HuH-7 (cell line): ENCODE measurements around the gene KRTAP10-2.
"Not testable (repeated sequence)": the region's sequence is repeated elsewhere in the genome, so short reads cannot be mapped to it uniquely, and the experiment has no call there.

Source experiments
- DNase-seq: peaks from one replicate; pipeline ENCODE4 v3.0.0; 2011; ENCODE audit warnings: low spot score

The KRTAP10-2 gene

DNA sequence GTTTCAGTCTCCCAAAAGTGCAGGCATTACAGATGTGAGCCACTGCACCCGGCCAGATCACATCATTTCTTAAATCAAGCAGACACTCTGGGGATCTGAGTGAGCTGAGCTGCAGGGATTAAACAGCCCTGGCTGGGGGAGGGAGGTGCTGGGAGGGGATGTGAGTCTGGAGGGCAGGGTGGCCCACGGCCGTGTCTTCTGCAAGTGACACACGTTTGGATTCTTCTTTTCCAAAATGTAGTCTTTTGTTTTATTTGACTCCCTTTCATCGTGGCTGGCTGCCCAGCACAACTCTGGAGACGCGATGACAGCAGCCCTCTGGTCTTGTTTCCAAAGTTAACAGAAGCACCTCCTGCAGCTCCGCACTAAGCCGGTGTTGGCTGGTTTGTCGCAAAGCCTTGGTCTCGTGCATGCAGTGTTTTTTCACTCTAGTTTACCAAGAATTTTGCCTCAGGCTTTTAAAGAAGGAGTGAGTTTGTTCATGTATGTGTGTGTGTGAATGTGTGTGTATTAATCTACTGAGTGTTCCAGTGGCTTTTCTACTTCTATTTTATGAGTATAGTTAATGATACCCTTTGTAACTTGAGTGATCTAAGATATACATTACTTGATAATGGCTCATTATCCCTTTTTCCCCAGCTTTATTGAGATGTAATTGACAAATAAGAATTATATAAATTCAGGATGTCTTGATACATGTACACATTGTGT, 31.9 kb upstream of the KRTAP10-2 start:
- DNase-seq, result no peak

DNA sequence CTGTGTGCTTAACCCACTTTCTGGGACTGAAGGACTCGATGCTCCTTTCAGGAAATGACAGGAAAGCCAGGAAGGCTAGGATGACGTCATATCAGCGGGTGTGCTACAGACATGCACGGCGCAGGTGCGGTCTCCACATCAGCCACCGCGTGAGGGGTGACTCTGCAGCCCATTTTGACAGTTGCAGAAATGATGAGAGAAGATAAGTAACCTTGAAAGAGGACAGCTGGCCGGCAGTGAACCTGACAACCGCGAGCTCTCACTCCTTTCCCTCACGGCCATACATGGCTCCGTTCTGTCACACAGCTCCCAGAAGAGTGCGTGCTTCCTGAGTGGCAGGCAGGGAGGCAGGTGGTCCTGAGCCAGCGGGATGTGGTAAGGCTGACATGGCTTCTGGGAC, 30.8 kb upstream of the KRTAP10-2 start:
- DNase-seq, result no peak

DNA sequence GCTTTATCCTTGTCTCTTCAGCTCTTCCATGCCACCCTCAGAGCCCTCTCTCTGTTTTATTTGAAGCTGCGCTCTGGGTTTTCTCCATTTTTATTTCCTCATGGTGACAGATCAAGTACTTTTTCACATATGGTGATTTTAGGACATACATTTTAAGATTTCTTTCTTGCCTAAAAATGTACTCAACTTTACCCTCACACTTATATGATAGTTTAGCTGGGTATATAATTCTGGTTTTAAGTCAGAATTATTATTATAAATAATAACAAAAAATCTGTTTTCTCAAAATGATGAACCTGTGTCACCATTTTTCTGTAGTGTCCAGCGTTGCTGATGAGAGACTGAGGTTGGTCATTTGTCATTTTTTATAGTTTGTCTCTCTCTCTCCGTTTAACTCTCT, 29.9 kb upstream of the KRTAP10-2 start:
- DNase-seq, result no peak

DNA sequence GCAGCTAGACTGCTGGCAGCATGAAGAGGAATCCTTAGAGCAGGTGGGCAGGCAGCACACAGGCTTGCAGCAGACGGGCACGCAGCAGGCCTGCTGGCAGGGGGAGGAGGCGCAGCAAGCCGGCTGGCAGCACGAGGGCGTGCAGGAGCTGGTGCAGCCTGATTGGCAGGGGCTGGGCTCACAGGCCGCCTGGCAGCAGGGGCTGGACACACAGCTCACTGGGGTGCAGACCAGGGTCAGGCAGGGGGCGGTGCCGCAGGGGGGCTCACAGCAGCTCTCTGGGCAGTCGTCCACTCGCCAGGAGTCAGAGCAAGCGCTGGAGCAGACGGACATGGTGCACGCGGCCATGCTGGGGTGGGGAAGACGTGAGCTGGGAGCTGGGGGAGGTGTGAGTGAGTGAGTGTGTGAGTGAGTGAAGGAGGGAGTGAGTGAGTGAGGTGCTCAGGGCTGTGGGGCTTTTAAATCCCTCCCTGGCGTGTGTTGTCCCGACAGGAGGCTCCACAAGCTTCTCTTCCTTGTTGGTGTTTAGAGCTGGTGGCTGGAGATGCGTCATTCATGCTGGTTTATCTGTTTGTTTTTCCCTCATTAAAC, 29.0 kb upstream of the KRTAP10-2 start, which contains the start of gene KRTAP10-5:
Gene KRTAP10-5 (minus strand): TSS at position 374 of the 591 bp plus-strand sequence. CDS start 26 bp downstream, at position 348.
- DNase-seq, result not testable (repeated sequence)

DNA sequence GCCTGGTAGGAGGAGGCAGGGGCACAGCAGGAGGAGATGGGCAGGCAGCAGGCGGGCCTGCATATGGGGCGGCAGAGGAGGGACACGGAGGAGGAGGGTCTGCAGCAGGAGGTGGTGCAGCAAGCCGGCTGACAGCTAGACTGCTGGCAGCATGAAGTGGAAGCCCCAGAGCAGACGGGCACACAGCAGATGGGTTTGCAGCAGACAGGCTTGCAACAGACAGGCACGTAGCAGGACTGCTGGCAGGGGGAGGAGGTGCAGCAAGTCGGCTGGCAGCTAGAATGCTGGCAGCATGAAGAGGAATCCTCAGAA, 28.5 kb upstream of the KRTAP10-2 start:
- DNase-seq, result no peak

DNA sequence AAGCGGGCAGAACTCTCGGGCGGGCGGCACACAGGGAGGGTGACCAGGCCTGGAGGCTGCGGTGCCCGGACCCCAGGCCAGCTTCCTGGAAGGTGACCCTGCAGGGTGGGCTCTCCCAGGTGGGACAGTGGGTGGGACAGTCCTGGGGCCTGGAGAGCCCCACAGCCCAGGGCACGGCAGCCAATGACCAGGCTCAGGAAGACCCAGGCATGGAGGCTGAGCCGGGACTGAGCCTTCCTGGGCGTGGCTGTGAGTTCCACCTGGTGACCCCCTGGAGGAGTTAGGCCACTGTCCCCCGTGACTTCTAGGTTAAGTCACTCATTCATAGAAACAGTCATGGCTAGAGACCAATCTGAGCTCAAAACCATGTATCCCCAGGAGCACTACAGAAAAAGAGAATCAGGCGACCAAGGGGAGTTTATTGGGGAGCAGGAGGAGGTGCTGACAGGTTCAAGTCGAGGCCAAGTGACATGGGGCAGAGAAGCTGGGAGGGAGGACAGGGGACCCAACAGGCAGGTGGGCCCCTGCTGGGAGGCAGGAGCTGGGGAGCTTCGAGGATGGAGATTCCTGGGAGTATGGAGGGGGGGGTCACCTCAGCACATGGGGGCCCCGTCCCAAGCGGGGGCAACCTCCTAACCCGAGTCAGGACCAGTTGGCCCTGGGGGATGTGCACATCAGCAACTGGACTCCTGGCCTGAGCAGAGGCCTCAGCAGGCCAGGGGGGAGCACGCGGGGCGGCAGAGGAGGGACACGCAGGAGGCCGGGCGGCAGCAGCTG, 27.9 kb upstream of the KRTAP10-2 start:
- no peak for DNase-seq

DNA sequence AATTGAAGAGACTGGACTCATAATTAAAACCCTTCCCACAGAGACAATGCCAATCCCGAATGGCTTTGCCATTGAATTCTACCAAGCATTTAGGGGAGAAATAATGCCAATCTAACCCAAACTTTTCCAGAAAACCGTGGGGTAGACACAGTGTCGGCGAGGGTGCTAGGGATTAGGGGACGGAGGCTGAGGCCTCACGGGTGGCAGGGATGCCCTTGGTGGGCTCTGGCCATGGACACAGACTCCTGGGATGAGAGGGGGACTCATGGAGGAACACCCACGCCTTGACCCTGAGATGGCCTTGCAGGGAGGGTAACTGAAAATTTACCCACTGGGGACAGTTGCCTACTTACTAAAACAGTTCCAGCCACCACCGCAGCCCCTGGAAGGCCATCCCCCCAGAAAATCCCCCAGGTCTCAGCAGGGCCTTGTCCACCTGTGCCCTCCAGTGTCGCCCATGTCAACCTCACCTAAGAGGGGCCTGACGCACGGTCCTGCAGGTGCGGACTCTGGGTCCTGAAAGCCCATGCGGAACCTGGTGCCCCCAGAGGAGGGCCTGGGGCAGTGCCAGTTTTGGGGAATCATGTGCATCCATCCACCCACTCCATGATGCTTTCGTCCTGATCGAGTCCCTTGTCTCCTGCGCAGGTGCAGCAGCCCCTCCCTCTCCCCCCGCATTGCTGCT, 27.2 kb upstream of the KRTAP10-2 start:
- no peak for DNase-seq

DNA sequence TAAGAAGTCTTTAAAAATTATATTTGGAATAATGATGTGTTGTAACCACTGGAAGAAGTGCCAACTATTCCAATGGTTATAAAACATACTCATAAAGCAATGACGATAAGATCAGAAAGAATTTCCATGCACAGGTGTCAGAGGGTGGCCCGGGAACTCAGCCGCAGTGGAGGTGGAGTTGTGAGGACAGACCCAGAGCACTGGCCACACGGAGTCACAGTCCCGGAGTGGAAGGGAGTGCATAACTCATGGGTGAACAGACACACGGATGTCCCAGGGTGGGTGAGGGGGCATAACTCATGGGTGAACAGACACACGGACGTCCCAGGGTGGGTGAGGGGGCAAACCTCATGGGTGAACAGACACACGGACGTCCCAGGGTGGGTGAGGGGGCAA, 24.7 kb upstream of the KRTAP10-2 start:
- DNase-seq, result no peak

DNA sequence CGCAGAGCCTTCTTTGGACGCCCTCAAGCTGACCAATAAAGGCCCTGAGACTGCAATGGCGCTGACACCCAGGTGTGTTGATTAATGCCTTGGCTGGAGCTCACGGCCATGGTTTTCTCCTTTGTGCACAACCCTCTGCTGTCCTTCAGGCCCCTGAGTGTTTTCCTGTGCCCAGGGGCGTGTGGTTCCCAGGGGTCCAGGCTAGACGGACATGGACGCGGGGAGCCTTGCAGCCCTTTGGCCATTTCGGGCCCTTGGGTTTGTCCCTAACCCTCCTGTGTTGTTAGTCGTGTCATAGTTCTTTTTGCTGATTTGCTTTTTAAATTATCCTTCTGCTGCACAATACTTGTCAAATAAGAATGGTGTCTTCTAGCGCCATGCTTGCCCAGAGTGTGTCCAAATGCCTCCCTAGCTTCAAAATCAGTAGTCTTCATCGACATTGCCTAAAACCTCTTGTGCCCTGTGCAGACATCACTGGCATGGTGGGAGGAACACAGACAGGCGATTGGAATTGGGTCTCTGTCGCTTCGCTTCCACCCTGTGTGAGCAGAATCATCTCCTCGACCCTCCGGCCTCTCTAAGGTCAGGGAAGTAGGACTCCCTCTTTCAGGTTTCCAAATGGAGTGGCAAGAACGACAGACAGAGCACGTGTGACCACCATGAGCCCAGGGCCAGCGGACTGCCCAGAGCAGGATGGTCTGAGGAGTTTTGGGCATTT, 24.2 kb upstream of the KRTAP10-2 start:
- no peak for DNase-seq

DNA sequence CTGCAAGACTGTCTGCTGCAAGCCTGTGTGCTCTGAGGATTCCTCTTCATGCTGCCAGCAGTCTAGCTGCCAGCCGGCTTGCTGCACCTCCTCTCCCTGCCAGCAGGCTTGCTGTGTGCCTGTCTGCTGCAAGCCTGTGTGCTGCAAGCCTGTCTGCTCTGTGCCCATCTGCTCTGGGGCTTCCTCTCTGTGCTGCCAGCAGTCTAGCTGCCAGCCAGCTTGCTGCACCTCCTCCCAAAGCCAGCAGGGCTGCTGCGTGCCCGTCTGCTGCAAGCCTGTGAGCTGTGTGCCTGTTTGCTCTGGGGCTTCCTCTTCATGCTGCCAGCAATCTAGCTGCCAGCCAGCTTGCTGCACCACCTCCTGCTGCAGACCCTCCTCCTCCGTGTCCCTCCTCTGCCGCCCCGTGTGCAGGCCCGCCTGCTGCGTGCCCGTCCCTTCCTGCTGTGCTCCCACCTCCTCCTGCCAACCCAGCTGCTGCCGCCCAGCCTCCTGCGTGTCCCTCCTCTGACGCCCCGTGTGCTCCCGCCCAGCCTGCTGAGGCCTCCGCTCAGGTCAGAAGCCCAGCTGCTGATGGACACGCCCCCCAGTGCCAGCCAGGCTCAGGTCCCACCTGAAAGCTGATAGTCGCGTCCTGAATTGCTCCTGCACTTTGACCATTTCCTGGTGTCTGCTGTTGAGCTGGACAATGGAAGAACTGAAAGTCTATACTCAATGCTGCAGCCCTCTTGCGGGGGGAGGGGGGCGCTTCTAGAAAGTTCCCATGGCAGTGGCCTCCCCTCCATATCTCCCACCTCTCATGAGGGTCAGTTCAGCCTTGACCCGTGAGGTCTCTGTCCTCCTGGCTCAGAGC, 23.4 kb upstream of the KRTAP10-2 start:
- peak; percentile 90 for DNase-seq

DNA sequence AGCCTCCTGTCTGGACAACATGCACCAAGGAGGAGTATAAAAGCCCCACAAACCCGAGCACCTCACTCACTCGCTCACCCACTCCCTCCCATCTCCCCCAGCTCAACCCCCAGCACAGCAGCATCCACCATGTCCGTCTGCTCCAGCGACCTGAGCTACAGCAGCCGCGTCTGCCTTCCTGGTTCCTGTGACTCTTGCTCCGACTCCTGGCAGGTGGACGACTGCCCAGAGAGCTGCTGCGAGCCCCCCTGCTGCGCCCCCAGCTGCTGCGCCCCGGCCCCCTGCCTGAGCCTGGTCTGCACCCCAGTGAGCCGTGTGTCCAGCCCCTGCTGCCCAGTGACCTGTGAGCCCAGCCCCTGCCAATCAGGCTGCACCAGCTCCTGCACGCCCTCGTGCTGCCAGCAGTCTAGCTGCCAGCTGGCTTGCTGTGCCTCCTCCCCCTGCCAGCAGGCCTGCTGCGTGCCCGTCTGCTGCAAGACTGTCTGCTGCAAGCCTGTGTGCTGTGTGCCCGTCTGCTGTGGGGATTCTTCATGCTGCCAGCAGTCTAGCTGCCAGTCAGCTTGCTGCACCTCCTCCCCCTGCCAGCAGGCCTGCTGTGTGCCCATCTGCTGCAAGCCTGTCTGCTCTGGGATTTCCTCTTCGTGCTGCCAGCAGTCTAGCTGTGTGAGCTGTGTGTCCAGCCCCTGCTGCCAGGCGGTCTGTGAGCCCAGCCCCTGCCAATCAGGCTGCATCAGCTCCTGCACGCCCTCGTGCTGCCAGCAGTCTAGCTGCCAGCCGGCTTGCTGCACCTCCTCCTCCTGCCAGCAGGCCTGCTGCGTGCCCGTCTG, 22.5 kb upstream of the KRTAP10-2 start, which contains the start of gene KRTAP10-4:
Gene KRTAP10-4 (plus strand): TSS at position 100 of the 827 bp plus-strand sequence. CDS start 30 bp downstream, at position 130.
- not testable (repeated sequence) for DNase-seq

DNA sequence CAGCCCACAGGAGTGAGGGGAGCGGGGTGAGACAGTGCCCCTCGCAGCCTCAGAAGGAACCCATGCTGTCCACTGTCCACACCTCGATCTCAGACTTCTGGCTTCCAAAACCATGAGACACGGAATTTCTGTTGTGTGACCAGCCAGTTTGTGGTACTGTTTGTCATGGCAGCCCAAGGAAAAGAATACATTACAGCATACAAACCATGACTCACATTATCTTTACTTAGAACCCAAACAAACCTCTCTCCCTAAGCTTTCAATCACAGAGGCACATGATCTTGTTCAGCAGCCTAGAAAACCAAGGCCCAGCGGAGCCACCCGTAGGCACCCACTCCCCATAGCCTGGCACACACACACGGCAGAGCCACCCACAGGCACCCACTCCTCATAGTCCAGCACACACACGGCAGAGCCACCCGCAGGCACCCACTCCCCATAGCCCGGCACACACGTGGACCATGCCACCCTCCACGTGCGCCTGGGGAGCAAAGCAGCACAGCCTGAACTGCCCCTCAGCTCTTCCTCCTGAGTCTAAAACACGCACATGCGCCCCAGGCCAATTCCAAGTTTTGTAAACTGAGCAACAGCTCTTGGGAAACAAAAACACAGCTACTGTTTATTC, 21.8 kb upstream of the KRTAP10-2 start:
- DNase-seq, result no peak

DNA sequence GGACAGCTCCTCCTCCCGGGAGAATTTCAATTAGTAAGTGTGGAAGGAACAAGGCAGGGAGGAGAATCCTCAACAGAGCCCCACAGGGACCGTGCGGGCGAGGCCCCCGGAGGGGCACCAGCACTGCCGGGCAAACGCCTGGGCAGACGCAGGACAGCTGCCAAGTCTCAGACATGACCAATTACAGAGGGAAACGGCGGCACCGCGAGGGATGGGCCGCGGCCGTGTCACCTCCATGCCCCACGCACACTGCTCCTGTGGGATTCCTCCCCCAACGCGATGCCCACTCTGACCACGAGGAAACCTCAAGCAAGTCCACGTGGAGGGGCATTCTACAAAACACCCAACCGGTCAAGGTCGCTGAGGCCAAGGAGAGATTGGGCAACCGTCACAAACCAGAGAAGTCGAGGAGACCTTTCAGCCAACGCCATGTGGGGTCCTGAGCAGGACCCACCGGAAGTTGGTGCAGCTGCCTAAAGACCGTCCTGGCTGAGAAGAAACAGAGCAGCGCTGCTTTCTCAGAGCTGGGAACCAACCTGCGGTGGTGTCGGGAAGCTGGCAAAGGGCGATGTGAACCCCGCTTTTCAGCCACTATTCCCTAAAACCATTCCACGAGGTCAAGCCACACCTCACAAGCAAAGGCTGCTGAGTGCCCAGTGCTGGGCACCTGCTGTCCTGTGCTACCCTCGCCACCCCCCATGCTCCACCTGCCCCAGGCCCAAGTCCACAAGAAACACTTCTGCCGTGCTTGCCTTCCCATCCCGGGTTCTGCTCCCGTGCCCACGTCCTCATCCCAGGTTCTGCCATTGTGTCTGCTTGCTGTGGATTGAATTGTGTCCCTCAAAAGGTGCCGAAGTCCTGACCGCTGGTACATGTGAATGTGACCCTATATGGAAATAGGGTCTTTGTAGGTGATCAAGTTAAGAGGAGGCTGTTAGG, 20.8 kb upstream of the KRTAP10-2 start:
- no peak for DNase-seq

DNA sequence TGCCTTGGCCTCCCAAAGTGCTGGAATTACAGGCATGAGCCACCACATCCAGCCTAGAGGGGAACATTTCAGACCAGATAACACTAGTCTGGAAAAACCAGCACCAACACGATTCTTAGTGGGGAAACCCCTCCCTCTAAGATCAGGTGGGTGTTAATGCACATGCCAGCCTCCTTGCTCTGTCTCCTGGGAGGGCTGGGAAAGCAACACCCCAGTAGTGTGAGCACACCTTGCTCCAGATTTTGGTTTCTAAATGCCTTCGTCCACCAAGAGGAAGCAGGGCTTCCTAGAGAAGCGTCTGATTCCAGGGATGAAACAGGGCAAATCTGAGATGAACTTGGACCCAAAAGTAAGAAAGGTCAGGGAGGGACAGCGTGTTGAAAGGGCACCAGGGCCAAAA, 20.0 kb upstream of the KRTAP10-2 start:
- no peak for DNase-seq

DNA sequence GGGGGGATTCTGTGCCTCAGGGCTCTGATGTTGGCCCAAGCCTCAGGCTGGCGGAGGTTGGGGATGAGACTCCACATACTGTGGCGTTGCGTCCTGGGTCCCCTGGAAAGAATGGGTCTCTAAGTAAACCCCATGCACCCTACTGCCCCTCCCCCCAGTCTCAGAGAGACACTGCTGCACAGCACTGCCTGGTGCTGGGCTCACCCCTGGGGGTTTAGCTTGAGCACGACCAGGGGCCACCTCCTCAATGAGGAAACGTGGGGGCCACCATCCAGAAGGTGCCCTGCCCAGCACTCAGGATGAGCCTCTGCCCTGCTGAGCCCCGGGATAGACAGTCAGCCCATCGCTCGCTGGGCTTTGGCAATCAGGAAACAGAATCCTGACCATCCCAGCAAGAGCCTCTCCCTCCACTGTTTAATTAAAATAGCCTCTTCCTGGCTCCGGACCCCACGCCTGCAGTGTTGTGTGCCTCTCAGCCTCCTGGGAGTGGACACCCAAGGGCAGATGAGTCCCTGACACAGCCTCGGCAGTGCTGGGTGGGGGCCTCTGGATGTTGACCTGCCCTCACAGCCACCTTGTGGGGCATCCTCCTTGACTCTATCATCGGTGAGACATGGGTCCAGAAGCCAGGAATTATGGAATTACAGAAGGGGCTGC, 18.7 kb upstream of the KRTAP10-2 start:
- DNase-seq, result no peak

DNA sequence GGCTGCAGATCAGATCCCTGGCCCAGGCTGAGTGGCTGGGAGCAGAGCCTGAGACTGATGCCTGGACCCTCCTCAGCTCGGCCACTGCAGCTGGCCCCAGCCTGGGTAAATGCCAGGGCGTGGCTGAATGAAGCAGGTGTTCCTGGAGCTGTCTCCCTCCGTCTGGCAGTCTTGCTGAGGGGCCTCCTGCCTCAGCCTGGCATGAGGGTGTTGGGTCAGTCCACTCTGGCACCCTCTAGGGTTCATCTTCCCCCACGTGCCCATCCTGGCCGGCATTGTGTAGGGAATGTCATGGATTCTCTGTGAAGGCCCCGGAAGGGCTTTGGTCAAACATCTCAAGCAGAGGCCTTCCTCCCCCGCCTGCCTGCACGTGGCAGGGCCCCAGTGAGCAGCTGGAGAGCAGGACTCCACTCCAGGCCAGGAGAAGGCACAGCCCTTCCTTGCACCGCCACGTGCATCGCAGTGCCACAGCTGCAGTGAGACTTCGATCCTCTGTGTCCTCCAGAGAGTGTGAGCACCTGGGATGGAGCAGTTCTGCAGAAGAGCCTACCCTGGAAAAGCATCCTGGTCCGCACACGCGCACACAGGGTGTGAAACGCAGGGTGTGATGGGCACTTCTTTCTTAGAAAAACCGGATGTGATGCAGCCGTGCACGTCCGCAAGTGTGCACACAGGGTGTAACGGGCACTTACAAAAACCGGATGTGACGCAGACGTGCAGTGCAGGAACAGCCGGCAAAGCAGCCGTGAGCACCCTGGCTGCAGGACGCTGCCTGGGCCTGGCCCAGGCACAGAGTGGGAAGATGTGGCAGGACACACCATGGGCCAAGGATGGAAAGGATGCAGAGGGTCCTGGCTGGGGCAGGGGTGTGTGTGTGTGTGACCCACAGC, 17.6 kb upstream of the KRTAP10-2 start:
- DNase-seq, result no peak

DNA sequence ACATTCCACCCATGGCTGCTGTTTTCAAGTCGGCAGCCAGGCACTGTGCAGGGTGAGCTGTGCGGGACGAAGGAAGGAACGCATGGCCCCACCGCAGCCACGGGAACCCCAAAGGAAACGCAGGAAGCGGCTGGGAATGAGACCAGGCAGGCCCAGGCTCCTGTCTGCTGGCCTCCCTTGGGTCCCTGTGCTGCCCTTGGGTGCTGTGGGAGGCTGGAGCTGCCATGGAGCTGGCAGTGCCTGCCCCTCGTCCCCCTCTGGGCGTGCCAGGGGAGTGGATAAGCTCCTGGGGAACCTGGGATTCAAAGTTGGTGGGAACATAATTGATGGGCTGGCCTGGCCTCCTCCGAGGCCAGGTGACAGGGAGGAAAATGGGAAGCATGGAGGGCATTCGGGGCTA, 17.0 kb upstream of the KRTAP10-2 start:
- no peak for DNase-seq
